ENCODE measurements around the gene SPATA31E1. TPM values are rescaled to one million over a fixed set of nuclear protein-coding genes. Genes with fewer than 3 reads are reported as not detected.
"Not testable (repeated sequence)": the region's sequence is repeated elsewhere in the genome, so short reads cannot be mapped to it uniquely, and the experiment has no call there.

The SPATA31E1 gene
- total and polyA plus RNA-seq, 2 donors (not counting 1 experiment from before 2014, with no cell fraction given), result not detected

- H3K79me2 ChIP-seq (ENCODE audit: control insufficient read depth, insufficient read depth, low read length), result no peaks in the 10 kb centered on the region
- no peak overlapping the region for H2AFZ ChIP-seq (ENCODE audit: low read length)
- DNase-seq (ENCODE audit: low read depth in 2 of 2), result peak; percentile 37 to 63
- no peak overlapping the region for H3K4me3 ChIP-seq (replicated peaks in 1 of 4; ENCODE audit: control extremely low read depth in 1 of 4, insufficient read depth in 1 of 4, low read depth in 3 of 4, low read length in 4 of 4)
- no peak overlapping the region for H3K4me2 ChIP-seq (ENCODE audit: extremely low read depth, insufficient read depth, low read length)
- no peaks in the 10 kb centered on the region for H3K36me3 ChIP-seq (ENCODE audit: control insufficient read depth, insufficient read depth, low read length)
- TF ChIP-seq CTCF (conservative IDR thresholded peaks at IDR 0.05 in 1 of 2, IDR thresholded peaks at IDR 0.05 in 1 of 2; ENCODE audit: low read depth in 1 of 2, low read length in 2 of 2), result no peak
- no peak for TF ChIP-seq EZH2 (IDR thresholded peaks at IDR 0.05; ENCODE audit: low read length, missing control alignments)
- H3K27ac ChIP-seq (ENCODE audit: insufficient read depth, low read length), result no peak overlapping the region
- no peak overlapping the region for H3K9ac ChIP-seq (ENCODE audit: insufficient read depth, low read length)
- H4K20me1 ChIP-seq (ENCODE audit: control insufficient read depth, extremely low read depth, insufficient read depth, low read length), result no peaks in the 10 kb centered on the region
- H3K27me3 ChIP-seq (ENCODE audit: control insufficient read depth, insufficient read depth, low read length), result no peaks in the 10 kb centered on the region
- no peaks in the 10 kb centered on the region for H3K9me3 ChIP-seq (ENCODE audit: control insufficient read depth, insufficient read depth, low read depth, low read length)
- no peaks in the 10 kb centered on the region for H3K4me1 ChIP-seq (ENCODE audit: control insufficient read depth, extremely low read depth, insufficient read depth, low read length)
Measured at GRCh38 chr9:87844506-87844905, 38.2 kb upstream of the SPATA31E1 start.

GRCh38 chr9:87847817-87848216 is 34.9 kb upstream of the SPATA31E1 start:
- not testable (repeated sequence) for H3K9ac ChIP-seq (ENCODE audit: insufficient read depth, low read length); H3K79me2 ChIP-seq (ENCODE audit: control insufficient read depth, insufficient read depth, low read length); H3K4me1 ChIP-seq (ENCODE audit: control insufficient read depth, extremely low read depth, insufficient read depth, low read length); H3K9me3 ChIP-seq (ENCODE audit: control insufficient read depth, insufficient read depth, low read depth, low read length); H3K36me3 ChIP-seq (ENCODE audit: control insufficient read depth, insufficient read depth, low read length); H3K4me2 ChIP-seq (ENCODE audit: extremely low read depth, insufficient read depth, low read length); H3K27ac ChIP-seq (ENCODE audit: insufficient read depth, low read length); H4K20me1 ChIP-seq (ENCODE audit: control insufficient read depth, extremely low read depth, insufficient read depth, low read length); H3K27me3 ChIP-seq (ENCODE audit: control insufficient read depth, insufficient read depth, low read length); H3K4me3 ChIP-seq (replicated peaks in 1 of 4; ENCODE audit: control extremely low read depth in 1 of 4, insufficient read depth in 1 of 4, low read depth in 3 of 4, low read length in 4 of 4); H2AFZ ChIP-seq (ENCODE audit: low read length)
- peak in 1 of 2 donors; percentile 37 for DNase-seq (ENCODE audit: low read depth in 2 of 2)

GRCh38 chr9:87849144-87849758 is 33.4 kb upstream of the SPATA31E1 start:
- H2AFZ ChIP-seq (ENCODE audit: low read length), result no peak overlapping the region
- H3K4me1 ChIP-seq (ENCODE audit: control insufficient read depth, extremely low read depth, insufficient read depth, low read length), result no peaks in the 10 kb centered on the region
- no peak overlapping the region for H3K27ac ChIP-seq (ENCODE audit: insufficient read depth, low read length)
- no peak overlapping the region for H3K9ac ChIP-seq (ENCODE audit: insufficient read depth, low read length)
- no peaks in the 10 kb centered on the region for H3K9me3 ChIP-seq (ENCODE audit: control insufficient read depth, insufficient read depth, low read depth, low read length)
- no peaks in the 10 kb centered on the region for H3K36me3 ChIP-seq (ENCODE audit: control insufficient read depth, insufficient read depth, low read length)
- H3K4me3 ChIP-seq (replicated peaks in 1 of 4; ENCODE audit: control extremely low read depth in 1 of 4, insufficient read depth in 1 of 4, low read depth in 3 of 4, low read length in 4 of 4), result no peak overlapping the region
- no peak overlapping the region for H3K4me2 ChIP-seq (ENCODE audit: extremely low read depth, insufficient read depth, low read length)
- no peak for TF ChIP-seq CTCF (conservative IDR thresholded peaks at IDR 0.05 in 1 of 2, IDR thresholded peaks at IDR 0.05 in 1 of 2; ENCODE audit: low read depth in 1 of 2, low read length in 2 of 2)
- no peak for TF ChIP-seq EZH2 (IDR thresholded peaks at IDR 0.05; ENCODE audit: low read length, missing control alignments)
- no peaks in the 10 kb centered on the region for H4K20me1 ChIP-seq (ENCODE audit: control insufficient read depth, extremely low read depth, insufficient read depth, low read length)
- no peaks in the 10 kb centered on the region for H3K27me3 ChIP-seq (ENCODE audit: control insufficient read depth, insufficient read depth, low read length)
- H3K79me2 ChIP-seq (ENCODE audit: control insufficient read depth, insufficient read depth, low read length), result no peaks in the 10 kb centered on the region
- DNase-seq (ENCODE audit: low read depth in 2 of 2), result peak in 1 of 2 donors; percentile 27

All from fibroblast of lung (primary cell).